ENCODE results near the gene MYO1G.
"Not testable (repeated sequence)": the region's sequence is repeated elsewhere in the genome, so short reads cannot be mapped to it uniquely, and the experiment has no call there.

Gene MYO1G

DNA sequence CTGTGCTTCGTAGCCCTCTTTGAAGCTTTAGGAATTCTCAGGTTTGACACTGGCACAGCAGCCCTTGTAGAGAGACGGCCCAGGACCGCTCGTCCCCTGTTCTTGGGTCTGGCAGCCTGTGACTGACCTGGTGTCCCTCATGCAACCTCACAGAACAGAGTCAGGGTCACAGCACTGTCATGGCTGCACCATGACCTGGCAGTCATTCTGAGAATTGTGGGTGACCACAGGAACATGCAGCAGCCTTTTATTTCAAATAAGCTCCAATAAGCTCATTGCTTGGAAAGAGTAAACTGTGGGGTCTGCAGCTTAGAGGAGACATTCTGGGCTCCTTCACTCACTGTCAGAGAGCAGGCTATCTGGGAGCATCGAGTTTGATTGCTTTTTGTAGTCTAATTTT, 42.5 kb downstream of the MYO1G start:
- no peak for TF ChIP-seq CTCF (IDR thresholded peaks at IDR 0.05; ENCODE audit: low read depth, low read length)
- DNase-seq (ENCODE audit: extremely low read depth, low read depth): no peak

DNA sequence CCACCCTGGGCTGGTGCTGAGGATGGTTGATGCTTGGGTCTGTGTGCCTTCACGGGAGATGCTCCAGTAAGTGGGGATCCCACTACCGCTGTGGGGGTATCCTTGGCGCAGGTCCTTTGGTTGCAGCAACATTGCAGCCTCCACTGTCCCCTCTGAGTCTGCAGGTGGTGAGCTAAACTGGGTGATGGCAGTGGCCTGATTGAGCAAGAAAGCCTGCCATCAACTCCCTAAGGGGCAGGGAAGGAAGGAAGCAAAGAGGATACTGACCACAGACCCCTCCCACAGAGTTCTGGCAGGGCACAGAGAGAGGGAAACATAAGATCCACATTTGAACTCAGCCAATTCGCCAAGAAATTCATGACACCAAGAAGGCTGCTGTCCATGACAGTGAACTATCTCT, 43.2 kb downstream of the MYO1G start:
- DNase-seq (ENCODE audit: extremely low read depth, low read depth): no peak

DNA sequence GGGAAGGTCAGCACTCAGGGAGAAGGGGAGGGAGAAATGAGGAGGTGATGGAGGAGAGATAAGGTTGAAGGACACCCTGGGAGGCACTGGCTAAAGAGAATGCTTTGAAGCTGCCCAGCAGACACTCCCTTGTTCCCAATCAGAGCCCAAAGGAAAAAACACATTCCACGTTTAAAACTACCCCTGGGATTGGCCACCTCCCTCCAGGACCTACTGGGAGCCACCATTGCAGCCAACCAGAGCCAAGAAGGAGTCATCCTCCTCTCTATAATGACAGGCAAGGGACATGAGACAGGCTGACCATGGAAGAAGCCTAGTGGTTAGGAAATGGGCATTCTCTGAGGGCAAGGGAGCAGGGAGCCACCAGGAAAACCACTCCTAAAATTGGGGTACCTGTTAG, 43.8 kb downstream of the MYO1G start:
- no peak for DNase-seq (ENCODE audit: extremely low read depth, low read depth)
- no peak for TF ChIP-seq CTCF (IDR thresholded peaks at IDR 0.05; ENCODE audit: low read depth, low read length)

More for the DNA sequence above, 43.2 kb downstream of the MYO1G start:
- no peak for TF ChIP-seq CTCF (IDR thresholded peaks at IDR 0.05; ENCODE audit: low read depth, low read length)

GRCh38 chr7:44934510-44934909, 44.3 kb downstream of the MYO1G start:
- not testable (repeated sequence) for DNase-seq (ENCODE audit: extremely low read depth, low read depth)

- no peak for TF ChIP-seq CTCF (IDR thresholded peaks at IDR 0.05; ENCODE audit: low read depth, low read length)
- DNase-seq (ENCODE audit: extremely low read depth, low read depth): no peak
Measured at GRCh38 chr7:44930921-44931320, 47.9 kb downstream of the MYO1G start.

DNA sequence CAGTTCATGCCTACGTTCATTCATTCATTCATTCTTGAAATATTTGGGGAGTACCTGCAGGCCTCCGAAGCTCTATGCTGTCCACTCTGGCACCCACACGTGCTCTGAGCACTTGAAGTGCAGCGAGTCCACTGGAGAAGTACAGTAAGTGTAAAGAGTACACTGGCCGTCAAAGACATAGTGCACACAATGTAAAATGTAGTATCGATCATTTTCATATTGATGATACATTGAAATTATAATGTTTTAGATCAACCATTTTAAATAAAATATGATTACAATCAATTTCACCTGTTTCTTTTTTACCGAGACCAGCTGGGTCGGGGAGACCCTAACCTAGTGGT, 56.5 kb downstream of the MYO1G start:
- no peak for DNase-seq (ENCODE audit: extremely low read depth, low read depth)
- no peak for TF ChIP-seq CTCF (IDR thresholded peaks at IDR 0.05; ENCODE audit: low read depth, low read length)

DNA sequence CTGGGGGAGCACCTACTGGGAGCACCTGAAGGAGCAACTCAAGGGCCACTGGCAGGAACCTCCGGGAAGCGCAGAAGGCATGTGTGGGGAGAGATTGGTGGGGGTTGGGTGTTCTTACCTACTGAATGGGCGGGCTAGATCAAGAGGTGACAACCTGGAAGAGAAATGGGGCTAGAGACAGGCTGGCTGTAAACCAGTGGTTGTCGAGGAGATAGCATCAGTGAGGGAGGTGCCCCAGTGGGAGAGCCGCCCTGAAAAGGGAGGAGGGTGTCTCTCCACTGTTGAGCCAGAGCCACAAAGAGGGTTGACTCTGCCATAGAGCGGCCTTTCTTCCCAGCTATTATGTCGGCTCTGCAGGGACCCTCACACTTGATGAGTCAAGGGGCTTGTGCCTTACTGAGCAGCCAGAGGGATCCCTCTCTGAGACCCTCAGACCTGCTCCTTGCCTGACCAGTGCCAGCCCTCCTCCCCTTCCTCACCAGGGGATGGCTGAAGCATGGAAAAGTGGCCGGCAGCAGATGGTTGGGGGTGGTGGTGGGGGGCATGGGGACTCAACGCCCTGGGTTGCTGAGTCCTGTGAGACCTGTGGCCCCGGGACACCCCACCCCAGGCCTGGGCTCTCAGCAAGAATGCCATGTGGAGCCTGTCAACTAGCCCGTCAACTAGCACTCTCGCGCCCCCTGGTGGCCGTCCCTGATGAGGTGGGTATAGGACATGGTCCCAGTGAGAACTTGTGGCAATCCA, 57.0 kb downstream of the MYO1G start:
- peak; percentile 88 for TF ChIP-seq CTCF (IDR thresholded peaks at IDR 0.05; ENCODE audit: low read depth, low read length)
- peak; percentile 35 for DNase-seq (ENCODE audit: extremely low read depth, low read depth)

DNA sequence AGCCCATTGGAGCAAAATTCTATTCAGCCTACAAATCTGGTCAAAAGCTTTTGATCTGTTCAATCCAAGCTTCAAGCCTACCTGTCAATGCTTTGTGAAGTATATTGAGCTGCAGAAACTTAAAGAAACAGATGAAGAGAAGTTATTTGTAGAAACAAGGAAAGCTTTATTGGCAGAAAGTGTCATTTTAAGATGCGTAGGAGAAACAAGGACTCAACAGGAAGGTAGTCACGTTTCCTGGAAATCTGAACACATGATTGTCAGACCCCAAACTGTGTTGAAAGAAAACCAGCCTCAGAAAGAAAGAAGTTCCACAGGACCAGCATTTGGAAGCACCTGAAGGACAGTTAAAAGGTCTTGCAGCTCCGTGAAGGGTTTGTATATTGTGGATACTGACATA, 58.7 kb downstream of the MYO1G start:
- no peak for TF ChIP-seq CTCF (IDR thresholded peaks at IDR 0.05; ENCODE audit: low read depth, low read length)

More for the DNA sequence above, 58.7 kb downstream of the MYO1G start:
- DNase-seq (ENCODE audit: extremely low read depth, low read depth): no peak
